ENCODE data around the gene RBM43. TPM values are rescaled to one million over a fixed set of nuclear protein-coding genes. Genes with fewer than 3 reads are reported as not detected.
A peak's percentile ranks its signal among the peaks of the same experiment; 100 is the strongest.

The RBM43 gene
- total RNA-seq, 1 experiment from 2014 or later, result 3.0 TPM

- H3K4me3 Mint-ChIP-seq (ENCODE audit: unreplicated experiment), result no peak overlapping the region
- H3K4me1 Mint-ChIP-seq (ENCODE audit: insufficient read depth, unreplicated experiment), result peaks cover 6% of the 10 kb centered on the region
- intact Hi-C loops (cut with micrococcal nuclease), result no loop called here
- no TSS peak for BruUV-seq (replicated peaks)
- H3K27ac Mint-ChIP-seq (ENCODE audit: low read depth, unreplicated experiment), result peak overlapping the region; percentile 20
- no peaks in the 10 kb centered on the region for H3K36me3 Mint-ChIP-seq (ENCODE audit: insufficient read depth, unreplicated experiment)
- POLR2A ChIA-PET, result interaction anchor here (0.6 kb wide), 1 partner anchor 754 kb away, joined by 3 read pairs; no protein-coding TSS in a partner anchor
- DNase-seq (ENCODE audit: unreplicated experiment), result no peak
- CTCF ChIA-PET, result interaction anchor here (3.1 kb wide), 1 partner anchor 9 kb away, joined by 24 read pairs; no protein-coding TSS in a partner anchor
- H3K27me3 Mint-ChIP-seq (ENCODE audit: insufficient read depth, unreplicated experiment), result no peaks in the 10 kb centered on the region
- H3K9me3 Mint-ChIP-seq (ENCODE audit: unreplicated experiment), result no peaks in the 10 kb centered on the region
- TF ChIP-seq CTCF (IDR thresholded peaks at IDR 0.05; ENCODE audit: unreplicated experiment), result no peak
Observed at GRCh38 chr2:151230627-151231140, 31.0 kb downstream of the RBM43 start.

- peak; percentile 57 for DNase-seq (ENCODE audit: unreplicated experiment)
- no peak for TF ChIP-seq CTCF (IDR thresholded peaks at IDR 0.05; ENCODE audit: unreplicated experiment)
- intact Hi-C loops (cut with micrococcal nuclease), result no loop called here
- H3K4me1 Mint-ChIP-seq (ENCODE audit: insufficient read depth, unreplicated experiment), result peaks cover 6% of the 10 kb centered on the region
- H3K9me3 Mint-ChIP-seq (ENCODE audit: unreplicated experiment), result no peaks in the 10 kb centered on the region
- ChIA-PET CTCF (interaction anchor here (0.6 to 3.1 kb wide), 3 partner anchors 8 to 406 kb away, joined by 3 to 24 read pairs (median 3); no protein-coding TSS in a partner anchor), POLR2A (interaction anchor here (0.7 to 1.1 kb wide), 2 partner anchors 15 to 22 kb away, joined by 3 read pairs; no protein-coding TSS in a partner anchor)
- no peaks in the 10 kb centered on the region for H3K27me3 Mint-ChIP-seq (ENCODE audit: insufficient read depth, unreplicated experiment)
- peak overlapping the region; percentile 35 for H3K27ac Mint-ChIP-seq (ENCODE audit: low read depth, unreplicated experiment)
- H3K4me3 Mint-ChIP-seq (ENCODE audit: unreplicated experiment), result no peak overlapping the region
- BruUV-seq (replicated peaks), result no TSS peak
- no peaks in the 10 kb centered on the region for H3K36me3 Mint-ChIP-seq (ENCODE audit: insufficient read depth, unreplicated experiment)
Observed at GRCh38 chr2:151228847-151229512, 32.7 kb downstream of the RBM43 start.

- intact Hi-C loops (cut with micrococcal nuclease), result no loop called here
- Mint-ChIP-seq H3K4me1 (ENCODE audit: insufficient read depth, unreplicated experiment) (no peaks in the 10 kb centered on the region), H3K4me3 (ENCODE audit: unreplicated experiment) (no peak overlapping the region), H3K36me3 (ENCODE audit: insufficient read depth, unreplicated experiment) (no peaks in the 10 kb centered on the region), H3K9me3 (ENCODE audit: unreplicated experiment) (no peaks in the 10 kb centered on the region), H3K27me3 (ENCODE audit: insufficient read depth, unreplicated experiment) (no peaks in the 10 kb centered on the region), H3K27ac (ENCODE audit: low read depth, unreplicated experiment) (no peak overlapping the region)
- CTCF ChIA-PET, result interaction anchor here (0.7 kb wide), 1 partner anchor 64 kb away, joined by 3 read pairs; no protein-coding TSS in a partner anchor
- DNase-seq (ENCODE audit: unreplicated experiment), result no peak
- no peak for TF ChIP-seq CTCF (IDR thresholded peaks at IDR 0.05; ENCODE audit: unreplicated experiment)
- POLR2A ChIA-PET, result interaction anchor here (0.7 kb wide), 1 partner anchor 581 kb away, joined by 4 read pairs; no protein-coding TSS in a partner anchor
- no TSS peak for BruUV-seq (replicated peaks)
Observed at GRCh38 chr2:151217343-151217742, 44.3 kb downstream of the RBM43 start.

DNA sequence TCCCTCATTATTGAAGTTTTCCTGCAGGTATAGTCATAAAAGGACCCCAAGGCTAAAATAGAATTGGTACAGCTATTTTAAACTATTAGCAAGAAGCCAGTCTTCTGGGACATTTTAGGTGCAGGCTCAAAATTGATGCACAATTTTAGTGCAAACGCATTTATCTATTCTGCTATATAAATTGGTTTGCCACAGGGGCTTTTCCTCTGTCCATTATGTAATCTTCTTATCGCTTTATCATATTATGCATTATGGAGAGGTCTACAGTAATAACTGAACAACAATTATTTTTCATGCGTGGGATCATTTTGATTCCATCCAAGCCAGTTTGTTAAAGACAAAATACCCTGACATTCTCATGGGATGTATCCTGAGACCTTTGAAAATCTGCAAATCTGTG, 54.6 kb downstream of the RBM43 start:
- CTCF ChIA-PET, result no interaction called here
- H3K27me3 Mint-ChIP-seq (ENCODE audit: insufficient read depth, unreplicated experiment), result no peaks in the 10 kb centered on the region
- TF ChIP-seq CTCF (IDR thresholded peaks at IDR 0.05; ENCODE audit: unreplicated experiment), result no peak
- H3K9me3 Mint-ChIP-seq (ENCODE audit: unreplicated experiment), result no peaks in the 10 kb centered on the region
- no peak overlapping the region for H3K27ac Mint-ChIP-seq (ENCODE audit: low read depth, unreplicated experiment)
- no peaks in the 10 kb centered on the region for H3K36me3 Mint-ChIP-seq (ENCODE audit: insufficient read depth, unreplicated experiment)
- no peak overlapping the region for H3K4me3 Mint-ChIP-seq (ENCODE audit: unreplicated experiment)
- intact Hi-C loops (cut with micrococcal nuclease), result no loop called here
- no peak for DNase-seq (ENCODE audit: unreplicated experiment)
- POLR2A ChIA-PET, result no interaction called here
- H3K4me1 Mint-ChIP-seq (ENCODE audit: insufficient read depth, unreplicated experiment), result no peaks in the 10 kb centered on the region
- BruUV-seq (replicated peaks), result no TSS peak

Measured in MCF 10A (cell line).